Liver (tissue), 9 donors: ENCODE results near the gene EPX. TPM values are rescaled to one million over a fixed set of nuclear protein-coding genes. Genes with fewer than 3 reads are reported as not detected.

Experiments used
- DNase-seq: peaks from one replicate; pipeline ENCODE4 v3.0.0-alpha.2; 2017; ENCODE audit warnings: low spot score
- H3K27ac ChIP-seq, 2 donors: one replicate each; pipeline ENCODE4 v1.7.0; 2013; ENCODE audit warnings: inconsistent platforms in 2 of 2, low read length in 2 of 2, control low read depth in 1 of 2, low read depth in 1 of 2, mild to moderate bottlenecking in 1 of 2
- H3K27me3 ChIP-seq, 4 donors: one replicate each; pipeline versions ENCODE4 v1.6.1 to v1.7.0; 2013; ENCODE audit warnings: low read length in 3 of 4, inconsistent platforms in 1 of 4, mild to moderate bottlenecking in 1 of 4, moderate library complexity in 1 of 4; ENCODE audit not compliant: control insufficient read depth in 4 of 4, insufficient read depth in 4 of 4
- H3K36me3 ChIP-seq, 4 donors: one replicate each; pipeline versions ENCODE4 v1.6.1 to v1.7.0; 2013; ENCODE audit warnings: low read length in 3 of 4, mild to moderate bottlenecking in 3 of 4, low read depth in 1 of 4, moderate library complexity in 1 of 4; ENCODE audit not compliant: control insufficient read depth in 4 of 4, insufficient read depth in 3 of 4
- H3K4me1 ChIP-seq, 4 donors: one replicate each; pipeline versions ENCODE4 v1.6.1 to v1.7.0; 2013; ENCODE audit warnings: low read length in 3 of 4, mild to moderate bottlenecking in 3 of 4, moderate library complexity in 1 of 4; ENCODE audit not compliant: control insufficient read depth in 4 of 4, insufficient read depth in 4 of 4
- H3K4me3 ChIP-seq, 3 donors: one replicate each; pipeline versions ENCODE4 v1.6.1 to v1.7.0; 2013; ENCODE audit warnings: low read length in 3 of 3, control low read depth in 1 of 3, low read depth in 1 of 3, mild to moderate bottlenecking in 1 of 3
- H3K9ac ChIP-seq, 2 donors: one replicate each; pipeline ENCODE4 v1.7.0; 2013; ENCODE audit warnings: low read length in 2 of 2, mild to moderate bottlenecking in 2 of 2, moderate library complexity in 2 of 2, control low read depth in 1 of 2, low read depth in 1 of 2
- H3K9me3 ChIP-seq, 4 donors: one replicate each; pipeline versions ENCODE4 v1.6.1 to v1.7.0; 2013; ENCODE audit warnings: low read length in 3 of 4; ENCODE audit not compliant: control insufficient read depth in 4 of 4
- EGR1 ChIP-seq, 2 donors: IDR thresholded peaks; 2 replicates each; pipeline ENCODE4 v1.6.1; 2016 to 2018; ENCODE audit warnings: antibody characterized with exemption in 2 of 2, low read depth in 2 of 2
- FOXA1 ChIP-seq: IDR thresholded peaks from 2 replicates; pipeline ENCODE4 v1.6.1; 2016; ENCODE audit warnings: antibody characterized with exemption
- FOXA2 ChIP-seq: IDR thresholded peaks from 2 replicates; pipeline ENCODE4 v1.6.1; 2016; ENCODE audit warnings: antibody characterized with exemption
- GABPA ChIP-seq, 2 donors: IDR thresholded peaks in 1 of 2; conservative IDR thresholded peaks in 1 of 2; 2 replicates each; pipeline ENCODE4 v1.6.1; 2016; ENCODE audit warnings: antibody characterized with exemption in 2 of 2, mild to moderate bottlenecking in 1 of 2, moderate library complexity in 1 of 2
- HNF4G ChIP-seq: IDR thresholded peaks from 2 replicates; pipeline ENCODE4 v1.6.1; 2016; ENCODE audit warnings: antibody characterized with exemption
- JUND ChIP-seq, 2 donors: IDR thresholded peaks; 2 replicates each; pipeline ENCODE4 v1.6.1; 2016; ENCODE audit warnings: antibody characterized with exemption in 2 of 2
- NR2F2 ChIP-seq: IDR thresholded peaks from 2 replicates; pipeline ENCODE4 v1.6.1; 2016; ENCODE audit warnings: antibody characterized with exemption
- RAD21 ChIP-seq, 2 donors: IDR thresholded peaks; 2 replicates each; pipeline ENCODE4 v1.6.1; 2016; ENCODE audit warnings: antibody characterized with exemption in 2 of 2, mild to moderate bottlenecking in 2 of 2
- RXRA ChIP-seq, 2 donors: IDR thresholded peaks; 2 replicates each; pipeline ENCODE4 v1.6.1; 2017 to 2018; ENCODE audit warnings: antibody characterized with exemption in 2 of 2, mild to moderate bottlenecking in 1 of 2
- SP1 ChIP-seq: IDR thresholded peaks from 2 replicates; pipeline ENCODE4 v1.6.1; 2018; ENCODE audit warnings: antibody characterized with exemption, mild to moderate bottlenecking
- TAF1 ChIP-seq: conservative IDR thresholded peaks from 2 replicates; pipeline ENCODE4 v1.6.1; 2016; ENCODE audit warnings: antibody characterized with exemption, mild to moderate bottlenecking
- YY1 ChIP-seq: IDR thresholded peaks from 2 replicates; pipeline ENCODE4 v1.6.1; 2016; ENCODE audit warnings: antibody characterized with exemption, mild to moderate bottlenecking
- WGBS: extraction: QIAGEN DNeasy Blood & Tissue Kit; methylation state at CpG from one replicate; pipeline ENCODE4 v1.1.7; 2013; 5-methylcytosine and 5-hydroxymethylcytosine counted together
- polyA plus RNA-seq, 2 donors: library from polyadenylated mRNA; stranded (reverse) in 1 of 2; unstranded in 1 of 2; fragments of 200-250 nt in 1 of 2; fragments of >200 nt in 1 of 2; fragmentation: Nextera tagmentation in 1 of 2; extraction: Ambion mirVana in 1 of 2; gene quantifications; one replicate each; pipeline versions ENCODE4 v1.2.1 to v1.2.3, GENCODE V29; 2013 to 2015
- total RNA-seq, 2 donors: library from RNA; depleted of rRNA; stranded (reverse); fragments of >200 nt; gene quantifications; one replicate each; pipeline ENCODE4 v1.2.3, GENCODE V29; 2014
- TF ChIP-seq, protein P1 (sequence below): IDR thresholded peaks from 2 replicates; pipeline ENCODE4 v1.6.1; 2016; ENCODE audit warnings: antibody characterized with exemption
- TF ChIP-seq, protein P2 (sequence below): fragments of 150-350 bp; IDR thresholded peaks from 2 replicates; pipeline ENCODE4 v1.5.1; 2017; ENCODE audit warnings: improper control_type of control experiment, low read depth, low read length; ENCODE audit not compliant: missing input control
- TF ChIP-seq, protein P3 (sequence below): IDR thresholded peaks from 2 replicates; pipeline ENCODE4 v1.6.1; 2016; ENCODE audit warnings: antibody characterized with exemption
- TF ChIP-seq, protein P4 (sequence below): IDR thresholded peaks from 2 replicates; pipeline ENCODE4 v1.6.1; 2016; ENCODE audit warnings: antibody characterized with exemption, mild to moderate bottlenecking
- TF ChIP-seq, protein P5 (sequence below): IDR thresholded peaks from 2 replicates; pipeline ENCODE4 v1.6.1; 2016; ENCODE audit warnings: antibody characterized with exemption
- donor health status: healthy.
- donor health status: healthy.
- donor health status: healthy.
- donor health status: healthy.
- donor health status: healthy.

EPX gene
- total and polyA plus RNA-seq, 4 donors, result 0.09 to 10.0 TPM; not detected in 2

DNA sequence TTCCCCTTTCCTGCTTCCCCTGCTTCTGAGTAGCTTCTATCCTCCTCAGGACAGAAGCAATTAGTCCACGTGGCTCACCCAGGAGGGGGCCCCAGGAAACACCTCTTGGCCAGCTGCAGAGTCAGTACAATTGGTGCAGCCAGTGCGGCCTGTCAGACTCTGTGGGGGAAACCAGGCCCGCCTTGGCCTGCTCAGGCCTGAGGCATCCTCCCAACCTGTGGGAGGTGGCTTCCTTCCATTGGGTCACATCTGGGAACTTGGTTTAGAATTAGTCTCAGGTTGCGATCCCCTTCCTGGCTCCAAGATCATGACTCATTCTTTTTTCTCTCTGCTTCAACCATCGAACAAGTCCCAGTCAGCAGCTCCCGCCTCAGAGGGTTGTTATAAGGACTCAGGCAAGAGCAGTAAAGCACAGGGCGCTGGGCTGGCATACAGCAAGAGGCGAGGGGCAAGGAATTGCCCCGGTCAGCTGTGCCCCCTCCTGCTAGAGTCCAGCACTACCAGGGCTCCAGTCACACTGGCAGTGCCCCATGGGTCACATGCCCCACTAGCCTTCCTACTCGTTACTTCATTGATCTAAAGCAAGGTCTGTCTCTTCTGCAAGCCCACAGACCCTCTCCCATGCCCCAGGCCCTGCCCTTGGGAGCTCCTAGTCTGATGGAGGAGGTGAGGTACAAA, 8.1 kb upstream of the EPX start (continued):
- TF ChIP-seq GABPA (IDR thresholded peaks at IDR 0.05 in 1 of 2, conservative IDR thresholded peaks at IDR 0.05 in 1 of 2) (no peak), EGR1 (IDR thresholded peaks at IDR 0.05; ENCODE audit: low read depth in 2 of 2) (no peak)

DNA sequence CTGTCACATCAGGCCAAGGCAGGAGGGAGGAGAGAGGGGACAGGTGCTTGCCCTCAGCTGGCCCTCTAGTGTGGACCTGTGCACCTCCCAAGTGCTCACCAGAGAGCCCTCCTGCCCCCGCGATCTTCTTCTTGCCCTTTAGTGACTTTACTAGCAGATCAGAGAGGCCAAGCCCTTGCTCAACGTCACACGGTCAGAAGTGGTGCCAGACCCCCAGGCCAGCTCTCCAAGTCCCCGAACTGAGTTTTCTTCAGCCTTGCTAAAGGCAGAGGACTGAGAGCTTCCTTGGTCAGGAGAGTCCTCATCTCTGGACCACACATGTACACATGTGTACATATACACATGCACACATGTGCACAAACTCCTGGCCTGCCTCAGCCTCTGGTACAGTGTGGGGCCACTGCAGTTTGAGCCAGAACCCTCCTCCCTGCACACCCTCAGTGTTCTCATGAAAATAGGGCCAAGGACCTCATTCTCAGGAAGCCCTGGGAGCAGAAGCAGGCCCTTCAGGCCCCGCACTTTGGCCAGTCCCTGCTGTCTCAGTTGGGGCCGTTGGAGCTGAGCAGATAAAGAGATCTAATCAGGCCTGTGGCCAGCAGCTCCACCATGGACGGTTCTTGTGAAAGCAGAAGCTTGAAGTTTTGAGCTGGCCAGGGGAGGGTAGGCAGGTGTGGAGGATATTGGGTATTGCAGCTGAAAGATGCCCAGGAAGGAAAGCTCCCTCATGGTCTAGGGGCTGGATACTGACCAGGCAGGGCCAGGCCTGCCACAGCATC, 7.4 kb upstream of the EPX start:
- no peaks in the 10 kb centered on the region for H3K4me1 ChIP-seq
- TF ChIP-seq, protein P1, sequence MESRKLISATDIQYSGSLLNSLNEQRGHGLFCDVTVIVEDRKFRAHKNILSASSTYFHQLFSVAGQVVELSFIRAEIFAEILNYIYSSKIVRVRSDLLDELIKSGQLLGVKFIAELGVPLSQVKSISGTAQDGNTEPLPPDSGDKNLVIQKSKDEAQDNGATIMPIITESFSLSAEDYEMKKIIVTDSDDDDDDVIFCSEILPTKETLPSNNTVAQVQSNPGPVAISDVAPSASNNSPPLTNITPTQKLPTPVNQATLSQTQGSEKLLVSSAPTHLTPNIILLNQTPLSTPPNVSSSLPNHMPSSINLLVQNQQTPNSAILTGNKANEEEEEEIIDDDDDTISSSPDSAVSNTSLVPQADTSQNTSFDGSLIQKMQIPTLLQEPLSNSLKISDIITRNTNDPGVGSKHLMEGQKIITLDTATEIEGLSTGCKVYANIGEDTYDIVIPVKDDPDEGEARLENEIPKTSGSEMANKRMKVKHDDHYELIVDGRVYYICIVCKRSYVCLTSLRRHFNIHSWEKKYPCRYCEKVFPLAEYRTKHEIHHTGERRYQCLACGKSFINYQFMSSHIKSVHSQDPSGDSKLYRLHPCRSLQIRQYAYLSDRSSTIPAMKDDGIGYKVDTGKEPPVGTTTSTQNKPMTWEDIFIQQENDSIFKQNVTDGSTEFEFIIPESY, result no peak
- no peak for TF ChIP-seq RAD21 (IDR thresholded peaks at IDR 0.05)
- TF ChIP-seq, protein P2, sequence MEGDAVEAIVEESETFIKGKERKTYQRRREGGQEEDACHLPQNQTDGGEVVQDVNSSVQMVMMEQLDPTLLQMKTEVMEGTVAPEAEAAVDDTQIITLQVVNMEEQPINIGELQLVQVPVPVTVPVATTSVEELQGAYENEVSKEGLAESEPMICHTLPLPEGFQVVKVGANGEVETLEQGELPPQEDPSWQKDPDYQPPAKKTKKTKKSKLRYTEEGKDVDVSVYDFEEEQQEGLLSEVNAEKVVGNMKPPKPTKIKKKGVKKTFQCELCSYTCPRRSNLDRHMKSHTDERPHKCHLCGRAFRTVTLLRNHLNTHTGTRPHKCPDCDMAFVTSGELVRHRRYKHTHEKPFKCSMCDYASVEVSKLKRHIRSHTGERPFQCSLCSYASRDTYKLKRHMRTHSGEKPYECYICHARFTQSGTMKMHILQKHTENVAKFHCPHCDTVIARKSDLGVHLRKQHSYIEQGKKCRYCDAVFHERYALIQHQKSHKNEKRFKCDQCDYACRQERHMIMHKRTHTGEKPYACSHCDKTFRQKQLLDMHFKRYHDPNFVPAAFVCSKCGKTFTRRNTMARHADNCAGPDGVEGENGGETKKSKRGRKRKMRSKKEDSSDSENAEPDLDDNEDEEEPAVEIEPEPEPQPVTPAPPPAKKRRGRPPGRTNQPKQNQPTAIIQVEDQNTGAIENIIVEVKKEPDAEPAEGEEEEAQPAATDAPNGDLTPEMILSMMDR, result no peak
- TF ChIP-seq, protein P3, sequence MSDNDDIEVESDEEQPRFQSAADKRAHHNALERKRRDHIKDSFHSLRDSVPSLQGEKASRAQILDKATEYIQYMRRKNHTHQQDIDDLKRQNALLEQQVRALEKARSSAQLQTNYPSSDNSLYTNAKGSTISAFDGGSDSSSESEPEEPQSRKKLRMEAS, result no peak
- no peak for TF ChIP-seq YY1
- TF ChIP-seq HNF4G, result no peak
- TF ChIP-seq RXRA (IDR thresholded peaks at IDR 0.05), result no peak
- no peak for TF ChIP-seq SP1
- TF ChIP-seq TAF1, result no peak
- no peak for TF ChIP-seq JUND (IDR thresholded peaks at IDR 0.05)
- TF ChIP-seq FOXA1, result no peak
- no peak for TF ChIP-seq FOXA2
- TF ChIP-seq, protein P4, sequence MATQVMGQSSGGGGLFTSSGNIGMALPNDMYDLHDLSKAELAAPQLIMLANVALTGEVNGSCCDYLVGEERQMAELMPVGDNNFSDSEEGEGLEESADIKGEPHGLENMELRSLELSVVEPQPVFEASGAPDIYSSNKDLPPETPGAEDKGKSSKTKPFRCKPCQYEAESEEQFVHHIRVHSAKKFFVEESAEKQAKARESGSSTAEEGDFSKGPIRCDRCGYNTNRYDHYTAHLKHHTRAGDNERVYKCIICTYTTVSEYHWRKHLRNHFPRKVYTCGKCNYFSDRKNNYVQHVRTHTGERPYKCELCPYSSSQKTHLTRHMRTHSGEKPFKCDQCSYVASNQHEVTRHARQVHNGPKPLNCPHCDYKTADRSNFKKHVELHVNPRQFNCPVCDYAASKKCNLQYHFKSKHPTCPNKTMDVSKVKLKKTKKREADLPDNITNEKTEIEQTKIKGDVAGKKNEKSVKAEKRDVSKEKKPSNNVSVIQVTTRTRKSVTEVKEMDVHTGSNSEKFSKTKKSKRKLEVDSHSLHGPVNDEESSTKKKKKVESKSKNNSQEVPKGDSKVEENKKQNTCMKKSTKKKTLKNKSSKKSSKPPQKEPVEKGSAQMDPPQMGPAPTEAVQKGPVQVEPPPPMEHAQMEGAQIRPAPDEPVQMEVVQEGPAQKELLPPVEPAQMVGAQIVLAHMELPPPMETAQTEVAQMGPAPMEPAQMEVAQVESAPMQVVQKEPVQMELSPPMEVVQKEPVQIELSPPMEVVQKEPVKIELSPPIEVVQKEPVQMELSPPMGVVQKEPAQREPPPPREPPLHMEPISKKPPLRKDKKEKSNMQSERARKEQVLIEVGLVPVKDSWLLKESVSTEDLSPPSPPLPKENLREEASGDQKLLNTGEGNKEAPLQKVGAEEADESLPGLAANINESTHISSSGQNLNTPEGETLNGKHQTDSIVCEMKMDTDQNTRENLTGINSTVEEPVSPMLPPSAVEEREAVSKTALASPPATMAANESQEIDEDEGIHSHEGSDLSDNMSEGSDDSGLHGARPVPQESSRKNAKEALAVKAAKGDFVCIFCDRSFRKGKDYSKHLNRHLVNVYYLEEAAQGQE, result no peak
- no peak for TF ChIP-seq GABPA (IDR thresholded peaks at IDR 0.05 in 1 of 2, conservative IDR thresholded peaks at IDR 0.05 in 1 of 2)
- no peak for TF ChIP-seq NR2F2
- no peak for TF ChIP-seq EGR1 (IDR thresholded peaks at IDR 0.05; ENCODE audit: low read depth in 2 of 2)
- TF ChIP-seq, protein P5, sequence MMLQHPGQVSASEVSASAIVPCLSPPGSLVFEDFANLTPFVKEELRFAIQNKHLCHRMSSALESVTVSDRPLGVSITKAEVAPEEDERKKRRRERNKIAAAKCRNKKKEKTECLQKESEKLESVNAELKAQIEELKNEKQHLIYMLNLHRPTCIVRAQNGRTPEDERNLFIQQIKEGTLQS, result no peak
- no peak overlapping the region for H3K4me3 ChIP-seq
- WGBS, result 76% methylated on average over 8 of the region's 8 CpGs
- no peaks in the 10 kb centered on the region for H3K9me3 ChIP-seq
- H3K9ac ChIP-seq, result no peak overlapping the region
- H3K36me3 ChIP-seq, result no peaks in the 10 kb centered on the region
- no peak overlapping the region for H3K27ac ChIP-seq
- no peak for DNase-seq
- peaks cover 0 to 5% (median 0%) of the 10 kb centered on the region in 4 donors for H3K27me3 ChIP-seq
